H1 (cell line): ENCODE data around the gene TXNRD3. TPM values are rescaled to one million over a fixed set of nuclear protein-coding genes. Genes with fewer than 3 reads are reported as not detected.
A peak's percentile ranks its signal among the peaks of the same experiment; 100 is the strongest.

Source experiments
- ASH2L ChIP-seq: fragments of 200-600, 300-600 bp; sonication (generic); IDR thresholded peaks from one replicate; pipeline ENCODE4 v1.7.1; 2017; ENCODE audit warnings: low read length
- GABPA ChIP-seq: IDR thresholded peaks from 2 replicates; pipeline ENCODE4 v1.6.1; 2011; ENCODE audit warnings: mild to moderate bottlenecking, low read length, moderate library complexity, borderline replicate concordance; ENCODE audit not compliant: insufficient read depth
- NRF1 ChIP-seq: IDR thresholded peaks from 2 replicates; pipeline ENCODE4 v1.6.1; 2011; ENCODE audit warnings: mild to moderate bottlenecking, low read depth, low read length, improper control_type of control experiment
- SAP30 ChIP-seq: fragments of 300-600 bp; sonication (generic); IDR thresholded peaks from 2 replicates; pipeline ENCODE4 v1.7.1; 2012; ENCODE audit warnings: low read length, moderate library complexity, mild to moderate bottlenecking, inconsistent platforms; ENCODE audit not compliant: insufficient read depth, insufficient replicate concordance
- polyA plus RNA-seq, 7 experiments: library from polyadenylated mRNA; depleted of rRNA in 3 of 7; stranded (reverse) in 5 of 7; unstranded in 2 of 7; fragments of >200 nt in 5 of 7; fragments of 200-250 nt in 2 of 7; gene quantifications; 1 replicate in 5 of 7; 2 replicates in 1 of 7; 4 replicates in 1 of 7; pipeline versions ENCODE4 v1.2.1 to v1.2.3, GENCODE V29; 2011 to 2013; ENCODE audit warnings: missing spikeins in 2 of 7, mixed read lengths in 2 of 7
- total RNA-seq: library from RNA; stranded (reverse); fragmentation: NEBNext Ultra II Directional; extraction: Animal tissue kit (Norgen Biotek cat#: 25700); gene quantifications from 2 replicates; pipeline ENCODE4 v1.2.1, GENCODE V29; 2021
- TF ChIP-seq, protein P1 (sequence below): fragments of 300-600 bp; sonication (generic); IDR thresholded peaks from 2 replicates; pipeline ENCODE4 v1.7.1; 2012; ENCODE audit warnings: low read length, moderate library complexity, mild to moderate bottlenecking, inconsistent platforms; ENCODE audit not compliant: insufficient replicate concordance
- TF ChIP-seq, protein P2 (sequence below), 3 experiments: IDR thresholded peaks; 1 replicate in 2 of 3; 2 replicates in 1 of 3; pipeline versions ENCODE4 v1.5.1 to v1.6.1; 2011; ENCODE audit warnings: low read length in 3 of 3, mild to moderate bottlenecking in 3 of 3, inconsistent platforms in 2 of 3, low read depth in 1 of 3, moderate library complexity in 1 of 3; ENCODE audit not compliant: insufficient read depth in 1 of 3; ENCODE audit errors: control extremely low read depth in 1 of 3

TXNRD3 gene
- total and polyA plus RNA-seq, 2 of the 8 experiments (the other 6 are each of a cell fraction or from before 2014, with no cell fraction given), result 3.4 to 4.3 TPM

DNA sequence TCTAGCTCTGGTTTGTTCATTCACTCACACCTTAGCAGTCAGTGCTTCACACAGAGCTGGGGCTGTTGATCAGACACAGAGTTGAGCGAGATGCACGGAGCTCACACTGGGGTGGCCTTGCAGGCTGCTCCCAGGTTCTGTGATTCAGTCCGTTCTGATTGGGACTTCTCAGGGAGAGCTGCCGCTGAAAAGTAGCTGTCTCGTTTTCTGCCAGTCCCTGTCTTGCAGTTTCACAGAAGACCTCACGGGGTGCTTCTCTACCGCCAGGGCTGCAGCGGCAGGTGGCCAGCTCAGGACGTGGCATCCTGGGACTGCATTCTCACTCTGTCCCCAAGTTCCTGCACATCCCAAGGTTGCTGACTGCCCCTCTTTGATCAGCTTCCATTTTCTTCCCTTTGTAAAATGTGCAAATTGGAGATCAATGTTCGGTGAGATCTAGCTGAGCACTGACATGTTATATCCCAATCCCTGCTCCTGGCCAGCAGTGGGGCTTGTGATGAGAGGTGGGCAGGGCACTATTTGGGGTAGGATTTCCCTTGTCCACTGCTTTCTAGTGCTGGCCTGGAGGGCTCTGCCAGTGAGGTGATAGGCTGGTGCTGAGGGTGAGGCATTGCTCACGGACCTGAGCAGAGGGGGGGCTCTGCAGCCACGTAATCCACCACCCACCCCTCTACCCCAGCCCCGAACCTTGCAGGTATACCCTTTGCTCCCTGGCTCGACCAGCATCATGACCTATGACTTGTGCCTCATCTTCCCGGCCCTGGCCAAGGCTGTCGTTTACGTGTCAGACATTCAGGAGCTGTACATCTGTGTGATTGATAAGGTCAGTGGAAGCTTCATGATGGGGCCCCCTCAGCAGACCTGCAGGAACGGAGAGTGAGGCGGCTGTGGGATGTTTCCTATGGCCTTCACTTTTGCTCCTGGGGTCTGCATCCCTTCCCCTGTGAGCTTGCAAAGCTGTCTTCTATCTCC lies 5.3 kb upstream of the TXNRD3 start (continued):
- TF ChIP-seq, protein P1, sequence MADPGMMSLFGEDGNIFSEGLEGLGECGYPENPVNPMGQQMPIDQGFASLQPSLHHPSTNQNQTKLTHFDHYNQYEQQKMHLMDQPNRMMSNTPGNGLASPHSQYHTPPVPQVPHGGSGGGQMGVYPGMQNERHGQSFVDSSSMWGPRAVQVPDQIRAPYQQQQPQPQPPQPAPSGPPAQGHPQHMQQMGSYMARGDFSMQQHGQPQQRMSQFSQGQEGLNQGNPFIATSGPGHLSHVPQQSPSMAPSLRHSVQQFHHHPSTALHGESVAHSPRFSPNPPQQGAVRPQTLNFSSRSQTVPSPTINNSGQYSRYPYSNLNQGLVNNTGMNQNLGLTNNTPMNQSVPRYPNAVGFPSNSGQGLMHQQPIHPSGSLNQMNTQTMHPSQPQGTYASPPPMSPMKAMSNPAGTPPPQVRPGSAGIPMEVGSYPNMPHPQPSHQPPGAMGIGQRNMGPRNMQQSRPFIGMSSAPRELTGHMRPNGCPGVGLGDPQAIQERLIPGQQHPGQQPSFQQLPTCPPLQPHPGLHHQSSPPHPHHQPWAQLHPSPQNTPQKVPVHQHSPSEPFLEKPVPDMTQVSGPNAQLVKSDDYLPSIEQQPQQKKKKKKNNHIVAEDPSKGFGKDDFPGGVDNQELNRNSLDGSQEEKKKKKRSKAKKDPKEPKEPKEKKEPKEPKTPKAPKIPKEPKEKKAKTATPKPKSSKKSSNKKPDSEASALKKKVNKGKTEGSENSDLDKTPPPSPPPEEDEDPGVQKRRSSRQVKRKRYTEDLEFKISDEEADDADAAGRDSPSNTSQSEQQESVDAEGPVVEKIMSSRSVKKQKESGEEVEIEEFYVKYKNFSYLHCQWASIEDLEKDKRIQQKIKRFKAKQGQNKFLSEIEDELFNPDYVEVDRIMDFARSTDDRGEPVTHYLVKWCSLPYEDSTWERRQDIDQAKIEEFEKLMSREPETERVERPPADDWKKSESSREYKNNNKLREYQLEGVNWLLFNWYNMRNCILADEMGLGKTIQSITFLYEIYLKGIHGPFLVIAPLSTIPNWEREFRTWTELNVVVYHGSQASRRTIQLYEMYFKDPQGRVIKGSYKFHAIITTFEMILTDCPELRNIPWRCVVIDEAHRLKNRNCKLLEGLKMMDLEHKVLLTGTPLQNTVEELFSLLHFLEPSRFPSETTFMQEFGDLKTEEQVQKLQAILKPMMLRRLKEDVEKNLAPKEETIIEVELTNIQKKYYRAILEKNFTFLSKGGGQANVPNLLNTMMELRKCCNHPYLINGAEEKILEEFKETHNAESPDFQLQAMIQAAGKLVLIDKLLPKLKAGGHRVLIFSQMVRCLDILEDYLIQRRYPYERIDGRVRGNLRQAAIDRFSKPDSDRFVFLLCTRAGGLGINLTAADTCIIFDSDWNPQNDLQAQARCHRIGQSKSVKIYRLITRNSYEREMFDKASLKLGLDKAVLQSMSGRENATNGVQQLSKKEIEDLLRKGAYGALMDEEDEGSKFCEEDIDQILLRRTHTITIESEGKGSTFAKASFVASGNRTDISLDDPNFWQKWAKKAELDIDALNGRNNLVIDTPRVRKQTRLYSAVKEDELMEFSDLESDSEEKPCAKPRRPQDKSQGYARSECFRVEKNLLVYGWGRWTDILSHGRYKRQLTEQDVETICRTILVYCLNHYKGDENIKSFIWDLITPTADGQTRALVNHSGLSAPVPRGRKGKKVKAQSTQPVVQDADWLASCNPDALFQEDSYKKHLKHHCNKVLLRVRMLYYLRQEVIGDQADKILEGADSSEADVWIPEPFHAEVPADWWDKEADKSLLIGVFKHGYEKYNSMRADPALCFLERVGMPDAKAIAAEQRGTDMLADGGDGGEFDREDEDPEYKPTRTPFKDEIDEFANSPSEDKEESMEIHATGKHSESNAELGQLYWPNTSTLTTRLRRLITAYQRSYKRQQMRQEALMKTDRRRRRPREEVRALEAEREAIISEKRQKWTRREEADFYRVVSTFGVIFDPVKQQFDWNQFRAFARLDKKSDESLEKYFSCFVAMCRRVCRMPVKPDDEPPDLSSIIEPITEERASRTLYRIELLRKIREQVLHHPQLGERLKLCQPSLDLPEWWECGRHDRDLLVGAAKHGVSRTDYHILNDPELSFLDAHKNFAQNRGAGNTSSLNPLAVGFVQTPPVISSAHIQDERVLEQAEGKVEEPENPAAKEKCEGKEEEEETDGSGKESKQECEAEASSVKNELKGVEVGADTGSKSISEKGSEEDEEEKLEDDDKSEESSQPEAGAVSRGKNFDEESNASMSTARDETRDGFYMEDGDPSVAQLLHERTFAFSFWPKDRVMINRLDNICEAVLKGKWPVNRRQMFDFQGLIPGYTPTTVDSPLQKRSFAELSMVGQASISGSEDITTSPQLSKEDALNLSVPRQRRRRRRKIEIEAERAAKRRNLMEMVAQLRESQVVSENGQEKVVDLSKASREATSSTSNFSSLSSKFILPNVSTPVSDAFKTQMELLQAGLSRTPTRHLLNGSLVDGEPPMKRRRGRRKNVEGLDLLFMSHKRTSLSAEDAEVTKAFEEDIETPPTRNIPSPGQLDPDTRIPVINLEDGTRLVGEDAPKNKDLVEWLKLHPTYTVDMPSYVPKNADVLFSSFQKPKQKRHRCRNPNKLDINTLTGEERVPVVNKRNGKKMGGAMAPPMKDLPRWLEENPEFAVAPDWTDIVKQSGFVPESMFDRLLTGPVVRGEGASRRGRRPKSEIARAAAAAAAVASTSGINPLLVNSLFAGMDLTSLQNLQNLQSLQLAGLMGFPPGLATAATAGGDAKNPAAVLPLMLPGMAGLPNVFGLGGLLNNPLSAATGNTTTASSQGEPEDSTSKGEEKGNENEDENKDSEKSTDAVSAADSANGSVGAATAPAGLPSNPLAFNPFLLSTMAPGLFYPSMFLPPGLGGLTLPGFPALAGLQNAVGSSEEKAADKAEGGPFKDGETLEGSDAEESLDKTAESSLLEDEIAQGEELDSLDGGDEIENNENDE, result no peak
- TF ChIP-seq, protein P2, sequence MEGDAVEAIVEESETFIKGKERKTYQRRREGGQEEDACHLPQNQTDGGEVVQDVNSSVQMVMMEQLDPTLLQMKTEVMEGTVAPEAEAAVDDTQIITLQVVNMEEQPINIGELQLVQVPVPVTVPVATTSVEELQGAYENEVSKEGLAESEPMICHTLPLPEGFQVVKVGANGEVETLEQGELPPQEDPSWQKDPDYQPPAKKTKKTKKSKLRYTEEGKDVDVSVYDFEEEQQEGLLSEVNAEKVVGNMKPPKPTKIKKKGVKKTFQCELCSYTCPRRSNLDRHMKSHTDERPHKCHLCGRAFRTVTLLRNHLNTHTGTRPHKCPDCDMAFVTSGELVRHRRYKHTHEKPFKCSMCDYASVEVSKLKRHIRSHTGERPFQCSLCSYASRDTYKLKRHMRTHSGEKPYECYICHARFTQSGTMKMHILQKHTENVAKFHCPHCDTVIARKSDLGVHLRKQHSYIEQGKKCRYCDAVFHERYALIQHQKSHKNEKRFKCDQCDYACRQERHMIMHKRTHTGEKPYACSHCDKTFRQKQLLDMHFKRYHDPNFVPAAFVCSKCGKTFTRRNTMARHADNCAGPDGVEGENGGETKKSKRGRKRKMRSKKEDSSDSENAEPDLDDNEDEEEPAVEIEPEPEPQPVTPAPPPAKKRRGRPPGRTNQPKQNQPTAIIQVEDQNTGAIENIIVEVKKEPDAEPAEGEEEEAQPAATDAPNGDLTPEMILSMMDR (IDR thresholded peaks at IDR 0.05; ENCODE audit: control extremely low read depth in 1 of 3, insufficient read depth in 1 of 3, low read depth in 1 of 3, low read length in 3 of 3), result peak; percentile 45 to 58 (median 53)
- TF ChIP-seq NRF1, result no peak
- TF ChIP-seq SAP30, result no peak
- no peak for TF ChIP-seq ASH2L
- peak; percentile 22; the same call in 1 of the 2 replicates for TF ChIP-seq GABPA
